GM21515 (cell line): Measurements from ENCODE around the gene PDS5A.
"Not testable (repeated sequence)": the region's sequence is repeated elsewhere in the genome, so short reads cannot be mapped to it uniquely, and the experiment has no call there.

ENCODE experiments used
- ATAC-seq: cut with Tn5 transposase; IDR thresholded peaks from one replicate; pipeline ENCODE4 v1.9.1; 2021; ENCODE audit not compliant: unreplicated experiment

PDS5A gene

GRCh38 chr4:39961311-39961877 lies 16.3 kb downstream of the PDS5A start:
- no peak for ATAC-seq

GRCh38 chr4:39950861-39951481 lies 26.7 kb downstream of the PDS5A start:
- no peak for ATAC-seq

GRCh38 chr4:39947963-39948362 lies 29.7 kb downstream of the PDS5A start:
- no peak for ATAC-seq

DNA sequence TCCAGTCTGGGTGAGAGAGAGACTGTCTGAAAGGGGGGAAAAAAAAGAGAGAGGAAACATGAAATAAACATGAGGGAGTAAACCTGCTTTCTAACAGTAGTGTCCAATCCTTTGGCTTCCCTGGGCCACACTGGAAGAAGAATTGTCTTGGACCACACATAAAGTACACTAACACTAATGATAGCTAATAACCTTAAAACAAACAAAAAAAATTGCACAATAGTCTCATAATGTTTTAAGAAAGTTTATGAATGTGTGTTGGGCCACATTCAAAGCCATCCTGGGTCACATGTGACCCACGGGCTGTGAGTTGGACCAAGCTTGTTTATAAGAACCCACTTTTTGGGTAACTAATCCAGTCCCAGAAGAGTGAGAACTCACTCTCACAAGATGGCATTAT lies 30.3 kb downstream of the PDS5A start:
- no peak for ATAC-seq

GRCh38 chr4:39944245-39944644 lies 33.5 kb downstream of the PDS5A start:
- not testable (repeated sequence) for ATAC-seq

DNA sequence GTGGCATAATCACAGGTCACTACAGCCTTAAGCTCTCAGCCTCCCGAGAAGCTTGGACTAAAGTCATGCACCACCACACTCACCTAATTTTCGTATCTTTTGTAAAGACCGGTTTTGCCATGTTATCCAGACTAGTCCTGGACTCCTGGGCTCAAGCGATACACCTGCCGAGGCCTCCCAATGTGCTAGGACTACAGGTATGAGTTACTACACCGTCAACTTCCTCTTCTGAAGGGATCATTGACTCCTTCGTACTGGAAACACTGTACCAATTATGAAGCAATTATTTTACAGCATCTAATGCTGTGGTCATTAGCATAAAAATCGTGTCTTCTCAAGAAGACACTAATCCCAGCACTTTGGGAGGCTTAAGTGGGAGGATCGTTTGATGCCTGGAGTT lies 35.2 kb downstream of the PDS5A start:
- ATAC-seq = no peak

- ATAC-seq = no peak
Observed at GRCh38 chr4:39941682-39942217, 36.0 kb downstream of the PDS5A start.

DNA sequence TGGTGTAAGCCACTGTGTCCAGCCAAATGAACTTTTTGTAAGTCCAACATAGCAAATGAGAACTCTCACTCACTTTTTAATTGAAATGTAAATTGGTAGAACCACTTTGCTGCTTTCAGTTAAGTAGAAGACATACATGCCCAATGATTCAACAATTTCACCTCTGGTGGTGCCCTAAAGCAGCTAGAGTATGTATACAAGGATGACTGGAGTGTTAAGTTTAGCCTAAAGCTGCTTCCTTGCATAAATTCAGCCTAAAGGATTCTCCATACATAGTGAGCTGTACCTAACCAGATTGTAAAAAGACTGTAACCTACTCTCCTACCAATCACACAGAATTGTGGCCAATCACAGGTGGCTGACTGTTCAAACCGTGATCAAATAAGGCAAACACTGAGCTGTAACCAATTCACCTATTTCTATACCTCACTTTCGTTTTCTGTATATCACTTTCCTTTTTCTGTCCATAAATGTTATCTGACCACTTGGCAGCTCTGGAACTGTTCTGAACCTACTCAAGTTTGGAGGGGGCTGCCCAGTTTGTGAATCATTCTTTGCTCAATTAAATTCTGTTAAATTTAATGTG lies 39.9 kb downstream of the PDS5A start:
- peak; percentile 45 for ATAC-seq

DNA sequence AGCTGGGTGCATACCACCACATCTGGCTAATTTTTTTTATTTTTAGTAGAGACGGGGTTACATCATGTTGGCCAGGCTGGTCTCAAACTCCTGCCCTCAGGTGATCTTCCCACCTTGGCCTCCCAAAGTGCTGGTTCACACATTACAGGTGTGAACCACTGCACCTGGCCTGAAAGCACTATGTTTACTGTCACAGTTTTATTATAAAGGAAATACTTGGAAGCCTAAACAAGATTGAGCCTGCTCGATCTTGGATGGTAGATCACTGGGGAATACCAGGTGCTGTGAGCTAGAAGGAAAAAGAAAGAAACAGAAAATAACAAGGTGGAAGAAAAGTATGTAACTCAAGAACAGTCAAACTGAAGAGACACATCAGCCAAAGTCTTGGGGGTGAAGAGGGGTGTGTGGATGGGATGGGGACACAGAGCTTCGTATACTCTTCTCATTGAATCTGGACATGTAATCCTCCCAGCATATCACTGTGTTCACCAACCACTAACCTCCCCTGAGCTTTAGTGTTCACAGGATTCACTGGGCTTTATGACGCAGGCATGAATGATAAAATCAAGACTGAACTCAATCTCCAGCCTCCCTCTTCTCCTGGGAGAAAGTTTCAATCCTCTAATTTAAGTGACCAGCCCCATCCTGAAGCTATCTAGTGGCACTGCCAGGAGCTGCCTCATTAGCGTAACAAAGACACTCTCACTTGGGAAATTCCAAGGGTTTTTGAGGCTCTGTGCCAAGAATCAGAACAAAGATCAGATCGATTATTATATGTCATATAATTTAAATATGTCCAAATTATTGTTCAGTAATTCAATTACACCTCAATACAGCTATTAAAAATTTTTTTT lies 40.9 kb downstream of the PDS5A start:
- ATAC-seq = no peak

- ATAC-seq = no peak
Observed at GRCh38 chr4:39933671-39934590, 43.8 kb downstream of the PDS5A start.

DNA sequence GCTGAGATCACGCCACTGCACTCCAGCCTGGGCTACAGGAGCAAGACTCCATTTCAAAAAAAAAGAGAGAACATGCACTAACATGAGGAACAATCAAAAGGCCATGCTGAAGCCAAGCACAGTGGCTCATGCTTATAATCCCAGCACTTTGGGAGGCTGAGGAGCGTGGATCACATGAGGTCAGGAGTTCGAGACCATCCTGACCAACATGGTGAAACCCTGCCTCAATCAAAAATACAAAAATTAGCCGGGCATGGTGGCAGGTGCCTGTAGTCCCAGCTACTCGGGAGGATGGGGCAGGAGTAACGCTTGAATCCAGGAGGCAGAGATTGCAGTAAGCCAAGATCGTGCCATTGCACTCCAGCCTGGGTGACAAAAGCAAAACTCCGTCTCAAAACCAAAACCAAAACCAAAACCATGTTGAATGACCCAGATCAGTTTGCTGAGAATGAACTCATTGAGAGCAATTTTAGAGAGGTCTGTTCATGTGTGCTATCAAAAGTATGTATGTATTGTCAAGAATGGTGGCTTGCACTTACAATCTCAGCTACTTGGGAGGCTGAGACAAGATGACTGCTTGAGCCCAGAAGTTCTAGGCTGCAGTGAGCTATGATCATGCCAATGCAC lies 44.8 kb downstream of the PDS5A start:
- no peak for ATAC-seq

GRCh38 chr4:39931441-39931901 lies 46.2 kb downstream of the PDS5A start:
- no peak for ATAC-seq

DNA sequence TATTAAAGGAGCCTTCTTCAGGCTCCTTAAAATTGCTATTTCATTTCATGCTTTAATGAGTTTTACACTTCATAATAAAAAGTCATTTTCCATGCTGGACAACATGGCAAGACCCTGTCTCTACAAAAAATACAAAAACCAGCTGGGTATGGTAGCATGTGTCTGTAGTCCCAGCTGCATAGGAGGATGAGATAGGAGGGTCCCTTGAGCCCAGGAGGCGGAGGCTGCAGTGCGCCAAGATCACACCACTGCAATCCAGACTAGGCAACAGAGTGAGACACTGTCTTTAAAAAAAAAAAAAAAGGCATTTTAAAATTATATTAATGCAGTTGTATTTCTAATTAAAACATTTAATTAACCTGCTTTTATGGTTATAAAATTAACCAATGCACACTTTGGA lies 49.2 kb downstream of the PDS5A start:
- no peak for ATAC-seq

DNA sequence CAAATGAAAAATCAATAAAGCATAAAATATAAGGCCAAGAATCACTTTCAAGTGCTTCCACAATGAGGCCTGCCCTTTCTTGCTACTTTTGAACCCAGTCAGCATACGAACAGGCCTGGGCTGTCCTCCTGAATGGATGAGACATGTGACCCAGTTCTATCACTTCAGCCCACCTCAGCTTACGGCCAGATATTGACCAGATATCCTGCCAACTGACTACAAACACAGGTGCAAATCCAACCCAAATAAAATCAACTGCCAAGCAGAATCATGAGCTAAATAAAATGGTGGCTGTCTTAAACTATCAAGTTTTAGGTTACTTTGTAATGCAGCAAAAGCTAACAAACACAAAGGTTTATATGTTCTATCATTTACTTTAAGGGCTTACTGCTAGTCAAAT lies 53.7 kb downstream of the PDS5A start:
- ATAC-seq = no peak

DNA sequence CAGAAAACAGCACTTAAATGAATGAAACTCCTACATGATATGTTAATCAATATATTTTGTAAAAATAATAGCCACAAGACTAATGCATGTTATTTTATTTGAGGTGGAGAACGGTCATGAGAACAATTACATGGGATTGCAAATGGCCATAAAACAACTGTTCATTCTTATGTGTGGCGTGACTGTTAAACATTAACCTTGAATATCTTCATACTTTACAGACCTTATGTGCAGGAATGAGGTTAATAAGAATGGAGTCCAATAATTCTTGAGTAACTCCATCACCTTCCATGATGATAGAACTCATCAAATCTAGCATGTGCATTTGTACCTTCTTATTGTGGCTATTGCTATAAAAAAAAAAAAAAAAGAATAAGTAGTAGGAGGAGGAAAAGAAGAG lies 55.3 kb downstream of the PDS5A start:
- ATAC-seq = no peak

DNA sequence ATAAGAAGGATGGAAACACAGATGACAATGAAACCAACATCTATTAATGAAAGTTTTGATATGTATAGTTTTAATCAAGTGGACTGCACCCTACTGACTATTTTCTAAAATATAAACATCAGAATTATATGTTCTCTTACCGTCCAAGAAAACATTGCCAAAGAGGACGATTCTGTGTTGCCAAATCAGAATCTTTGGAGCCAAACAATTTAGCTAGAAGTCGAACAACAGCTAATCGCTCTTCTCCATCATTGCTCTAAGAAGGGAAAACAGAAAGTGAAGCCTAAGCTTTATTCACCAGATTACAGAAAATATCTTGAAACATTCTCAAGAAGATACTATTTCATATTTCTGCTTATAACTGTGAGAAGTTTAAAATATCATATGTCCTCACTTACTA lies 64.2 kb downstream of the PDS5A start:
- ATAC-seq = no peak

DNA sequence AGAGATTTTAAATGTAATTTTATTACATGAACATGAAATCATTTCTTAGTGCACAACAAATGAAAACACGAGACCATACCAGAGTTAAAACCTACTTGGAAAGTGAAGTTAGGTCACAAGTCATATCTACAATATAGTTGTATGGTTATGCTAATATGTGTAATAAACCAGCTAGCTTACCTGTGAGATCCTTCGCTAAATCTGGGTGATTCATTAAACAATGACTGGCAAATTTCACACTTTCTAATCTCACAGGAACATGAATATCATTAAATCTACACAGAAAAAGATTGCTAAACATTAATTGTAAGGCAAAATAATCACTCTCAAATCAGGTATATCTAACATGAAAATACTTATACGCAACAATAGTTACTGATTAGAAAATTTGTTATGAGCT lies 67.6 kb downstream of the PDS5A start:
- no peak for ATAC-seq

DNA sequence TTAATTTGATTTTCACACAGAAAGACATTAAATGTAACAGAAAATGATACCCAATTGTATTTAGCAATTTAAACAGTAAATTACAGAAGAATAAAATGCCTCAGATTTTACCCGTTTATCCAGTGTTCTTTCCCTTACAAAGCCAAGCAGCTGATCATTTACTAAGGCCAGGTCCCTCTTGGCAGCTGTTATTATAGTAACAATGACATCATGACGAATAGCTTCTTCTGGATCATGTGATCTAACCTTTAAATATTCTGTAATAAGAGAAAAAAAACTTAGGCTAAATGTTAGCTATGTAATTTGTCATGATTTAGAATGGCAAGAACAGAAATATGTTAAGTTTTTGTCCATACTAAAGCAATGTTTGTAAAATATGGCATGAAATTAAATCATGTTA lies 69.4 kb downstream of the PDS5A start:
- ATAC-seq = no peak

- ATAC-seq = no peak
Observed at GRCh38 chr4:39905656-39906055, 72.1 kb downstream of the PDS5A start.

GRCh38 chr4:39905019-39905418 lies 72.7 kb downstream of the PDS5A start:
- not testable (repeated sequence) for ATAC-seq
